Stimulated activated CD4-positive, alpha-beta T cell treated with anti-CD3 and anti-CD28 coated beads, TNF-alpha, amount 100 ng/mL, for 1 hour (primary cell): Measurements from ENCODE around the gene UBE2M.
"Not testable (repeated sequence)": the region's sequence is repeated elsewhere in the genome, so short reads cannot be mapped to it uniquely, and the experiment has no call there.

Experiments
- DNase-seq, 3 donors: peaks; one replicate each; pipeline ENCODE4 v3.0.0-alpha.2; 2020; ENCODE audit warnings: low read depth in 3 of 3, low spot score in 1 of 3

Gene UBE2M

DNA sequence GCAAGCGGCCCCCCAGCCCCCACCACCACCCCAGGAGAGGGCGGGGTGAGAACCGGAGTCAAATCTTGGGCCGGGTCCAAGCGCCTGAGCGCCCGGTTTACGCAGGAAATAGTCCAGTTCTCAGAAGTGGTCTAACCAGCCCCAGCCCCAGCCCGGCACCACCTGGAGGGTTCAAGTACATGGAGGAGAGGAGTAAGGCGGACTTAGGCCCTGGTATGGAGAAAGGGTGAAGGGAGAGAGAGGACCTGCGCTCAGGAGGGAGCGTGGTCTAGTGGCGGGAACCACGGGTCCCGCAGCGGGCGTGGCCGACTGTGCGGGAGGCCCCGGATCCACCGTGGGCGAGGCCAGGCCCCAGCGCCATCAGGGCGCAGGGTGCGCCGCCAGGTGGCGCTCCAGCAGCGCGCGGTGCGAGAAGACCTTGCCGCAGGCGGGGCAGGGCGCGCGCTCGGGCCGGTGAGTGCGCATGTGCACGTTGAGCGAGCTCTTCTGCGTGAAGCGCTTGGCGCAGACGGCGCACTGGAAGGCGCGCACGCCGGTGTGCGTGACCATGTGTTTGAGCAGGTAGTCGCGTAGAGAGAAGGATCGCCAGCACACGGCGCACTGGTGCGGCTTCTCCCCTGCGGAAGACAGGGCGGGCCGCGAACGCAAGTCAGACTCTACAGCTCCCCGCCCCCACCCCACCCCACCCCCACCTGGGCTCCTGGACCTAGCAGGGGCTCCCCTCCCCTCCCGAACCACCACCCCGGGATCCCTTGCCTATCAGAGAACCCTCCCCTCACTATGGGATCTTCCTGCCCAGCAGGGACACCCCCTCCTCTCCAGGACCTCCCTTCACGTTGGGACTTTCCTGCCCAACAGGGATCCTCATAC, 44.5 kb downstream of the UBE2M start:
- peak; percentile 86 to 95 (median 87) for DNase-seq

DNA sequence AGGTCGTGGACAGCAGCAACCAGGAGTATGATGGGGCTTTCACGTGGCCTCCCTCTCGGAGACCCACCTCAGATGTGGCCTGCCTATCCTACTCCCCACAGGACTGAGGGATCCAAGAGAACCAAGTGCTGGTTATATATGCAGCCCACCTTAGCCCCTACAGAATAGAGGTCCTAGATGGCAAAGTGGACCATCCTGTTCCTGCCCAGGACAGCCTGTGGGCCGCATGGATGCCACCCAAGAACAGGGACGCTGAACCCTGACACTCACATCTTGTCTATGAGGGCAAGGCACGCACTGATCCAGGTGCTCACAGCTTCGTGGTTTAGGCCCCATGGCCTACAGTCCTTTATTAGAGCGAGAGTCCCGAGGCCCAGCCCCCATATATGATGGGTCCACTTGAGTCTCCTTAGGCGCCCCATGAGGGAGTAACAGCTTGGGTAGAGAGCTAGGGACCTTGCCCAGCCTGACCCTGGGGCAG, 45.2 kb downstream of the UBE2M start:
- DNase-seq = no peak

DNA sequence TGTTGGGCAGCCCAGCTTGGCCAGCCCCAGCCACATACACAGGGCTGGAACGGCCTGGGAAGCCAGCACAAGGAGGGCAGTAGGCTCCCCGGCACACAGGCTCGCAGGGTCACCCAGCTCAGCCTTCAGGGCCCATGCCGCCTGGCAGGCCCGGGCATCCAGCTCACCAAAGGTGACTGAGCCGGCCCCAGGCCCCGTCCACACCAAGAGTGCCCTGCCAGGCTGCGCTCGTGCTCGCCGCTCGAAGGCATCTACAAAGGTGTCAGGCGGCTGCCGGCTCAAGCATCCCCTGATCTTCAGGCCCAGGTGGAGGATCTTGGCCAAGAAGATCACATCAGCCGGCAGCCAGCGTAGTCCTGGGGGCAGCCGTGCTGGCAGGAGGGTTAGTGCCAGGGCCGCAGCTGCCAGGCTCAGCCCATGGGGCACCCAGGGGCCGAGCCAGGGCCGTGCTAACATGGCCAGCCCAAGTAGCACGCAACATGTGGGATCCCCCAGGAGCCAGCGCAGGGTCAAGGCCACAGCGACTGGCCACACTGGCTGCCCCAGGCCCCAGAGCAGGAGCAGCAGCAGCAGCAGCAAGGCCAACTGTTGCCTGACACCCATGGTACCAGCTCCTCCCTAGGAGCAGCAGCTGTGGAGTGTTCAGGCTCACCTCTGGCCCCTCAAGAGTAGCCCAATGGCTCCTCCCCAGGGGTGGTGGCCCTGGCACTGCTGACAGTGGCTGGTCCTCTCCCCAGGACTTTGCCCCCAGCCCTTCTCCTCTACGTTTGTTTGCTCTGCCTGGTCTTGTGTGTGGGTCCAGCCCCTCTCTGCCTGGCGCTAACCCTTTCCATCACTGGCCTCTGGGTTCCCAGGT, 46.8 kb downstream of the UBE2M start, which contains the start of gene SLC27A5:
Gene SLC27A5, minus strand, starts transcription at position 640 of the 856 bp plus-strand sequence. Its CDS starts 37 bp downstream, at position 603.
- DNase-seq = no peak

DNA sequence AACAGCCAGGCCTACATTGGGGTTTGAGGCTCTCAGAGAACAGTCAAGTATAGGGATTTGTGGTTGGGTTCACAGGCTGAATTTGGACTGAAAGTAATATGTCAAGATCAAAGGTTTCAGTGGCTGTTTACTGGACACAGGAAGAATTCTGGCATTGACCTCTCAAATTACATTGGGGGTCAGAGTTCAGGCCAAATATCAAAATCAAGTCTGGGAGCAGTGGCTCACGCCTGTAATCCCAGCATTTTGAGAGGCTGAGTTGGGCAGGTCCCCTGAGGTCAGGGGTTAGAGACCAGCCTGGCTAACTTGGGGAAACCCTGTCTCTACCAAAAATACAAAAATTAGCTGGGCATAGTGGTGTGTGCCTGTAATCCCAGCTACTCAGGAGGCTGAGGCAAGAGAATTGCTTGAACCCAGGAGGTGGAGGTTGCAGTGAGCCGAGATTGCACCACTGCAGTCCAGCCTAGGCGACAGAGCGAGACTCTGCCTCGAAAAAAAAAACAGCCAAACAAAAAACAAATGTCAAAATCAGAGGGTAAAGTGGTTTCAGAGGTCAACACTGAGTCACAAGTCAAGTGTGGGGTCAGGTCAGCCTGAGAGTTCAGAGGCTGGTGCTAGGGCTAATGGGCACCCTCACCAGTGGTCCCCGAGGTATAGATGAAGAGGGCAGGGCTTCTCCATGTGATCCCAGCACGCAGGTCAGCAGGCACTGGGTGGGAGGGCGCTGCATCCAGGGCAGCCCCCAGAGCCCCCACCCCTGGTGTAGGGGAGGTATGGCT, 48.1 kb downstream of the UBE2M start:
- DNase-seq = no peak

DNA sequence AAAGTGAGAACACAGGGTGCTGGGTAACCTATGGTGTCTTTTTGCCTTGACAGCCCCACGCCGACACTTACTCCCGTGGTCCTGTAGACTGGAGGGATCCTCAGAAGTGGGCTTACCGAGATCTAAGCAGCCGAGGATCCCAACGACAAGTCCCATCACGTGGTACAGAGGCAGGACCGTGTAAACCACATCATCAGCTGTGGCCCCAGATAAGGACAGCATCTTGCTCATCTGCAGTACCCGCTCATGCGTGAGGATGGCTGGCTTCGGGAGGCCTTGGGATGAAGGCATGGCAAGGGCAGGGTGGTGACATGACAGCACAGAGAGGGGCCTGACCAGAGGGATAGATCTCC, 48.7 kb downstream of the UBE2M start:
- DNase-seq = no peak

DNA sequence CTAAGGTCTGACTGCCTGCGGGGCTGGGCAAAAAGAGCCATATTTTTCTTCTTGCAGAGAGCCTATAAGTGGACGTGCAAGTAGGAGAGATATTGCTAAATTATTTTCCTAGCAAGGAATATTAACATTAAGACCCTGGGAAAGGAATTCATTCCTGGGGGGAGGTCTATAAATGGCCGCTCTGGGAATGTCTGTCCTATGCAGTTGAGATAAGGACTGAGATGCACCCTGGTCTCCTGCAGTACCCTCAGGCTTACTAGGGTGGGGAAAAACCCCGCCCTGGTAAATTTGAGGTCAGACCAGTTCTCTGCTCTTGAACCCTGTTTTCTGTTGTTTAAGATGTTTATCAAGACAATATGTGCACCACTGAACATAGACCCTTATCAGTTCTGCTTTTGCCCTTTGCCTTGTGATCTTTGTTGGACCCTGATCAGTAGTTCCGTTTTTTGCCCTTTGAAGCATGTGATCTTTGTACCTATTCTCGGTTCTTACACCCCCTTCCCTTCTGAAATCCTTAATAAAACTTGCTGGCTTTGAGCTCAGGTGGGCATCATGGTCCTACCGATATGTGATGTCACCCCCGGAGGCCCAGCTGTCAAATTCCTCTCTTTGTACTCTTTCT, 50.7 kb downstream of the UBE2M start:
- DNase-seq = not testable (repeated sequence)
